T1000 (cell line): ENCODE measurements around the gene POLE3.
A peak's percentile ranks its signal among the peaks of the same experiment; 100 is the strongest.
"Not testable (repeated sequence)": the region's sequence is repeated elsewhere in the genome, so short reads cannot be mapped to it uniquely, and the experiment has no call there.

Experiments used
- DNase-seq: peaks from one replicate; lab custom pipeline; 2025; ENCODE audit warnings: mixed read lengths; lab: John Stamatoyannopoulos, UW

POLE3 gene, protein sequence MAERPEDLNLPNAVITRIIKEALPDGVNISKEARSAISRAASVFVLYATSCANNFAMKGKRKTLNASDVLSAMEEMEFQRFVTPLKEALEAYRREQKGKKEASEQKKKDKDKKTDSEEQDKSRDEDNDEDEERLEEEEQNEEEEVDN

GRCh38 chr9:113410207-113410864, at the start of gene POLE3, which contains the start of gene C9orf43:
Gene POLE3, minus strand, starts transcription at chr9:113410675. Its CDS starts 382 bp downstream, at chr9:113410293.
Gene C9orf43, plus strand, starts transcription at chr9:113410747. Its CDS starts 2,747 bp downstream, at chr9:113413494.
- peak; percentile 92 for DNase-seq

- no peak for DNase-seq
These were observed 45.8 kb upstream of the POLE3 start for GRCh38 chr9:113456235-113456634.

DNA sequence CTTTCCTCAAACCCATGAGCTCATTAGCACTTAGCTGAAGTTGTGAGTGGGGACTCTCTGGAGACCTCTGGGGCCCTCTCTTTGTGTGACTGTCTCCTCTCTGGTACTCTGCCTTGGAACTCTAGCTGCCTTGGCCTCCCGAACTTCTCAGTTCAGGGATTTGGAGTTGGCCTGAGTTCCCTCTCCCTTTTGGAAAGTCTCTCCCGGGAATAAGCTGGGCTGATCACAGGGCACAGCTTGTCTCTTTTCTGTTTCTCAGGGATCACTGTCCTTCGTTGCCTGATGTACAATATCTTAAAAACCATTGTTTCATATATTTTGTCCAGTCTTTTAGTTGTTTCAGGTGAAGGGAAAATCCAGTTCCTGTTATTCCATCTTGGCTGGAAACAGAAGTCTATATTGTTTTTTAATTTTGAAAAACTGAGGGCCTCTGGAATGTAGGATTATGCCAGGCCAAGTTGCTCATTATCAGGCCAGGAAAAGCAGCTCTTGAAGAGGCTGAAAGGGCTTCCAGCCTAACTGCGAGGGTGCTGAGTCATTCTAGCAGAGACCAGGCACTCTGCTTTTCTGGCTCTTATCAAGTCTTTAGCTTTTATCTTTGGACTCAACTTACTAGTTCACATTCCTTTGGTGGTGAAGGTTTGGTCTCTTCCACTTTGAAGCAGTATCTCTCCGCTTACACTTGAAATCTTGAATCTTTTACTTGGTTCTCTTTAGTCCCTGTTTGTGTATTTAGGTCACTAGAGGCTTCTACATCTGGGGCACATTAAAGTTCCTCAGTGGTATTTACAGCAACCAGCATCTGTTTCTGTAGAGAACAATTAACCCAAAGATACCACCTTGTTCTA, 44.7 kb upstream of the POLE3 start:
- no peak for DNase-seq

DNA sequence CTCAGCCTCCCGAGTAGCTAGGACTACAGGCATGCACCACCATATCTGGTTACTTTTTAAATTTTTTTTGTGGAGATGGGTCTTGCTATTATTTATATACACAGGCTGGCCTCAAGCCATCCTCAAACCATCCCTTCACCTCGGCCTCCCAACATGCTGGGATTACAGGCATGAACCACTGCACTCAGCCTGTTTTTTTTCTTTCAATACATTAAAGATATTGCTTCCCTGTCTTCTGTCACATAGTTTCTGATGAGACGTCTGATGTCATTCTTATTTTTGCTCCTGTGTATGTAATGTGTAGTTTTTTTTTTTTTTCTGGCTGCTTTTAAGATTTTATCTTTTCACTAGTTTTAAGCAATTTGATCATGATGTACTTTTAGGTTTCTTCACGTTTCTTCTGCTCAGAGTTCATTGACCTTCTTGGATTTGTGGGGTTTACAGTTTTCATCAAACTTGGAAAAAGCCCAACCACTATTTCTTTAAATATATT, 41.7 kb upstream of the POLE3 start:
- DNase-seq, result no peak

- no peak for DNase-seq
These were observed 38.9 kb upstream of the POLE3 start for GRCh38 chr9:113449376-113449775.

GRCh38 chr9:113446323-113446740, 35.9 kb upstream of the POLE3 start:
- DNase-seq, result no peak

- no peak for DNase-seq
These were observed 34.3 kb upstream of the POLE3 start for GRCh38 chr9:113444736-113445135.

DNA sequence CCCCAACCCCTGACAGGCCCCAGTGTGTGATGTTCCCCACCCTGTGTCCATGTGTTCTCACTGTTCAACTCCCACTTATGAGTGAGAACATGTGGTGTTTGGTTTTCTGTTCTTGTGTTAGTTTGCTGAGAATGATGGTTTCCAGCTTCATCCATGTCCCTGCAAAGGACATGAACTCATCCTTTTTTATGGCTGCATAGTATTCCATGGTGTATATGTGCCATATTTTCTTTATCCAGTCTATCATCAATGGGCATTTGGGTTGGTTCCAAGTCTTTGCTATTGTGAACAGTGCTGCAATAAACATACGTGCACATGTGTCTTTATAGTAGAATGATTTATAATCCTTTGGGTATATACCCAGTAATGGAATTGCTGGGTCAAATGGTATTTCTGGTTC, 27.2 kb upstream of the POLE3 start:
- not testable (repeated sequence) for DNase-seq

GRCh38 chr9:113436728-113437515, 26.4 kb upstream of the POLE3 start:
- DNase-seq, result no peak

GRCh38 chr9:113431191-113431590, 20.7 kb upstream of the POLE3 start:
- DNase-seq, result no peak

GRCh38 chr9:113428062-113428615, 17.7 kb upstream of the POLE3 start:
- DNase-seq, result no peak

GRCh38 chr9:113427629-113428028, 17.2 kb upstream of the POLE3 start:
- DNase-seq, result no peak

DNA sequence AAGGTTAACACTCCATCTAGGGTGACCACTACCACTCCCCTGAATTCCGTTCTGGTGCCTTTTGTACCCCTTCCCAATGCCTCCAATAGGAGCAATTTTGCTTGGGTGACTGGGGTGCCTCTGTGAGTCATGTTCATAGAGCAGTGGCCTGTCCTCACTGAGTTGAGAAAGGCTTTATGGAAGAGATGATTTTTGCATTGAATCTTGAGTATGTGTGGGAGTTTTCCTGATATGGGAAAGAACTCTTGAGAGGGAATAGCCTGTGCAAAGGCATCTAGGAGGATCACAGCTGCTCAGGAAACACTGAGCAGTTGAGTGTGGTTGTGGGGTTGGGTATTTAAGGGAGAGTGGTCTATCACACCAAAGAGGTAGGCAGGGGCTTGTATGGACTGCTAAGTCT, 16.2 kb upstream of the POLE3 start:
- DNase-seq, result no peak

GRCh38 chr9:113425072-113425471, 14.6 kb upstream of the POLE3 start:
- no peak for DNase-seq

- no peak for DNase-seq
These were observed 11.3 kb upstream of the POLE3 start for GRCh38 chr9:113421726-113422125.

GRCh38 chr9:113417370-113417769, 6.9 kb upstream of the POLE3 start:
- no peak for DNase-seq

DNA sequence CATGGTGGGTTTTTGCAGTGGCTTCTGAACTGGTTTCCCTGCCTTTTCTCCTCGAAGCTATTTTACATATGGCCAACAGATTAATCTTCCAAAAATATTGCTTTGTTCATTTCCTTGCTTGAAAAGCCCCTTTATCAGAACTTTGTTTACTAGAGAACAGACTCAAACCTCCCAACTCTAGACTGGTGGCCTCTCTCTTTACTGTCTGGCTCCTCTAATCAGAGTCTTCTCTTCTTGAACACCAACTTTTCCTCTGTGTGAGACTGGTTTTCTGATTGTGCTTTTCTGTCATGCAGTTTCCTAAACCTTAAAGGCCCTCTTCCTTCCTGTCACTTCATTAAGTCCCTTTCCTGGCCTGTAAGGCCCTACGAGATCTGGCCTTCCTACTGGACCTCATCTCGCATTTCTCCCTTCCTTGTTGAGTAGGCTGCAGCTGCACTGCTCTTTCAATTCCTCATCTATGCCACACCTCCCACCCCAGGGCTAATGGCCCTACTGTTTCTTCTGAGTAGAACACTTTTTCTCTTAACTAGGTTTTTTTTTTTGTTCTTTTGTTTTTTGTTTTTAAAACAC, 5.8 kb upstream of the POLE3 start:
- no peak for DNase-seq

DNA sequence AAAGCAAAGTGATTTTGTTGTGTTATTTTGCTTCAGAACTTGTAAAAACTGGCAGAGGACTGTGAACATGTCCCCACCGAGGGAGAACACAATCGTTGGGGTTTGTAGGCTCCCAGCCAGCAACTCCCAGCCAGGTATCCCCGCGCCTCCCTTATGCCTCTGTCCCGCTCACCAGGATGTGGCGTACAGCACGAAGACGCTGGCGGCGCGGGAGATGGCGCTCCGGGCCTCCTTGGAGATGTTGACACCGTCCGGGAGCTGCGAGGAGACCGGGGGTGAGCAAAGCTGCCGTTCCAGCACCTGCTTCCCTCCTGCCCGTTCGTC, 630 bp downstream of the POLE3 start:
- no peak for DNase-seq

DNA sequence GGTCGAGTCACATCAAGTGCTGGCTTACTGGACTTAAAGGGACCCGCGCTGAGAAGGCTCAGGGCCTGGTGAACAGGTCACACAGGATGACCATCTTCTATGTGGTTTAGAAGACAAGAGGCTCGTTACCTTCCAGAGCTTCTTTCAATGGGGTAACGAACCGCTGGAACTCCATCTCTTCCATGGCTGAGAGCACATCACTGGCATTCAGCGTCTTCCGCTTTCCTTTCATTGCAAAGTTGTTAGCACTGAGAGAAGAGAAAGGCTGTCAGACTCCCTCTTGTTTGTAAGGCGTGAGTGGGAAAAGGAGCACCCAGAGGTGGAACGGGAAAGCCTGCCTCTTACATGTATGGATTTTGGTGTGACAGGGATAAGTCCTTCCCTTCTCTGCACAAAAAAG, 994 bp downstream of the POLE3 start:
- DNase-seq, result no peak

GRCh38 chr9:113406873-113407511, 3.5 kb downstream of the POLE3 start:
- peak; percentile 17 for DNase-seq

GRCh38 chr9:113406353-113406752, 4.1 kb downstream of the POLE3 start:
- not testable (repeated sequence) for DNase-seq
